AG04450 (cell line): Measurements from ENCODE around the gene ANO7. TPM values are rescaled to one million over a fixed set of nuclear protein-coding genes. Genes with fewer than 3 reads are reported as not detected.

Source experiments
- CTCF ChIA-PET: fragments of 300-600, 350-600 bp; formaldehyde crosslinking; extraction: SDS; loops from one replicate; lab custom pipeline; 2022; ENCODE audit warnings: antibody characterized with exemption, inconsistent platforms; lab: Charles Lee
- POLR2A ChIA-PET: fragments of 350-600 bp; formaldehyde crosslinking; extraction: SDS; loops from one replicate; lab custom pipeline; 2021; ENCODE audit warnings: antibody characterized with exemption, inconsistent platforms; lab: Yijun Ruan, JAX
- DNase-seq: peaks from one replicate; pipeline ENCODE4 v3.0.0-alpha.2; 2011; ENCODE audit warnings: low read depth, low spot score
- H3K27ac ChIP-seq: one replicate; pipeline ENCODE4 v1.5.1; 2012; ENCODE audit warnings: low read depth, low read length, control low read depth
- H3K27me3 ChIP-seq: one replicate; pipeline ENCODE4 v1.6.0; 2012; ENCODE audit warnings: low read length; ENCODE audit not compliant: control insufficient read depth, insufficient read depth
- H3K4me3 ChIP-seq: 2 replicates; pipeline ENCODE4 v1.5.1; 2011; ENCODE audit warnings: mild to moderate bottlenecking, low read depth, low read length, control low read depth
- H3K9me3 ChIP-seq: 2 replicates; pipeline ENCODE4 v1.5.1; 2012; ENCODE audit warnings: low read length; ENCODE audit not compliant: control insufficient read depth, insufficient read depth
- CTCF ChIP-seq: IDR thresholded peaks from 2 replicates; pipeline ENCODE4 v1.5.1; 2011; ENCODE audit warnings: low read depth, low read length, control low read depth, inconsistent platforms
- polyA plus RNA-seq: library from polyadenylated mRNA; depleted of rRNA; stranded (reverse); fragments of >200 nt; gene quantifications from 2 replicates; pipeline ENCODE4 v1.2.3, GENCODE V29; 2011

The ANO7 gene
- polyA plus RNA-seq, 1 experiment = 0.21 TPM

GRCh38 chr2:241224851-241225438 lies 36.5 kb downstream of the ANO7 start:
- no peak for DNase-seq

GRCh38 chr2:241225545-241225944 lies 37.1 kb downstream of the ANO7 start:
- no peak for TF ChIP-seq CTCF
- Histone ChIP-seq H3K4me3 (no peak overlapping the region), H3K9me3 (no peaks in the 10 kb centered on the region; the same call in 1 of the 2 replicates), H3K27ac (no peak overlapping the region), H3K27me3 (no peaks in the 10 kb centered on the region)
- ChIA-PET POLR2A (no interaction called here), CTCF (no interaction called here)
- no peak for DNase-seq

More at GRCh38 chr2:241224851-241225438, 36.5 kb downstream of the ANO7 start:
- POLR2A ChIA-PET = interaction anchor here (0.6 kb wide), 1 partner anchor 123 kb away, joined by 3 read pairs; no protein-coding TSS in a partner anchor
- no peak overlapping the region for H3K4me3 ChIP-seq
- CTCF ChIA-PET = interaction anchor here (0.6 kb wide), 1 partner anchor 288 kb away, joined by 3 read pairs; no protein-coding TSS in a partner anchor
- H3K9me3 ChIP-seq = no peaks in the 10 kb centered on the region; the same call in 1 of the 2 replicates
- no peaks in the 10 kb centered on the region for H3K27me3 ChIP-seq
- H3K27ac ChIP-seq = no peak overlapping the region
- no peak for TF ChIP-seq CTCF

- no peak for DNase-seq
- Histone ChIP-seq H3K27me3 (no peaks in the 10 kb centered on the region), H3K27ac (no peak overlapping the region), H3K9me3 (no peaks in the 10 kb centered on the region; the same call in 1 of the 2 replicates), H3K4me3 (no peak overlapping the region)
- ChIA-PET POLR2A (interaction anchor here (0.7 kb wide), 1 partner anchor 24 kb away, joined by 3 read pairs; no protein-coding TSS in a partner anchor), CTCF (no interaction called here)
- no peak for TF ChIP-seq CTCF
Observed at GRCh38 chr2:241225983-241226382, 37.5 kb downstream of the ANO7 start.

GRCh38 chr2:241226723-241227572 lies 38.5 kb downstream of the ANO7 start:
- no peak for TF ChIP-seq CTCF
- no peaks in the 10 kb centered on the region; the same call in 1 of the 2 replicates for H3K9me3 ChIP-seq
- H3K27me3 ChIP-seq = no peaks in the 10 kb centered on the region
- H3K4me3 ChIP-seq = no peak overlapping the region
- ChIA-PET CTCF (no interaction called here), POLR2A (interaction anchor here (0.7 to 1.1 kb wide), 2 partner anchors 15 to 25 kb away, joined by 3 read pairs; no protein-coding TSS in a partner anchor)
- DNase-seq = no peak
- H3K27ac ChIP-seq = no peak overlapping the region

GRCh38 chr2:241227594-241227993 lies 39.1 kb downstream of the ANO7 start:
- ChIA-PET CTCF (no interaction called here), POLR2A (interaction anchor here (1.1 kb wide), 1 partner anchor 15 kb away, joined by 3 read pairs; no protein-coding TSS in a partner anchor)
- H3K9me3 ChIP-seq = no peaks in the 10 kb centered on the region; the same call in 1 of the 2 replicates

More at GRCh38 chr2:241227594-241227993, 39.1 kb downstream of the ANO7 start:
- no peaks in the 10 kb centered on the region for H3K27me3 ChIP-seq
- no peak for DNase-seq
- peak overlapping the region; percentile 31 for H3K27ac ChIP-seq
- H3K4me3 ChIP-seq = no peak overlapping the region
- TF ChIP-seq CTCF = no peak
